NCI-H1417 treated with DMSO at 0.1 percent for 48 hours (cell line): ENCODE data around the gene ALLC.
"Not testable (repeated sequence)": the region's sequence is repeated elsewhere in the genome, so short reads cannot be mapped to it uniquely, and the experiment has no call there.

Experiments
- DNase-seq: peaks from one replicate; lab custom pipeline; 2025; lab: John Stamatoyannopoulos, UW

ALLC gene

DNA sequence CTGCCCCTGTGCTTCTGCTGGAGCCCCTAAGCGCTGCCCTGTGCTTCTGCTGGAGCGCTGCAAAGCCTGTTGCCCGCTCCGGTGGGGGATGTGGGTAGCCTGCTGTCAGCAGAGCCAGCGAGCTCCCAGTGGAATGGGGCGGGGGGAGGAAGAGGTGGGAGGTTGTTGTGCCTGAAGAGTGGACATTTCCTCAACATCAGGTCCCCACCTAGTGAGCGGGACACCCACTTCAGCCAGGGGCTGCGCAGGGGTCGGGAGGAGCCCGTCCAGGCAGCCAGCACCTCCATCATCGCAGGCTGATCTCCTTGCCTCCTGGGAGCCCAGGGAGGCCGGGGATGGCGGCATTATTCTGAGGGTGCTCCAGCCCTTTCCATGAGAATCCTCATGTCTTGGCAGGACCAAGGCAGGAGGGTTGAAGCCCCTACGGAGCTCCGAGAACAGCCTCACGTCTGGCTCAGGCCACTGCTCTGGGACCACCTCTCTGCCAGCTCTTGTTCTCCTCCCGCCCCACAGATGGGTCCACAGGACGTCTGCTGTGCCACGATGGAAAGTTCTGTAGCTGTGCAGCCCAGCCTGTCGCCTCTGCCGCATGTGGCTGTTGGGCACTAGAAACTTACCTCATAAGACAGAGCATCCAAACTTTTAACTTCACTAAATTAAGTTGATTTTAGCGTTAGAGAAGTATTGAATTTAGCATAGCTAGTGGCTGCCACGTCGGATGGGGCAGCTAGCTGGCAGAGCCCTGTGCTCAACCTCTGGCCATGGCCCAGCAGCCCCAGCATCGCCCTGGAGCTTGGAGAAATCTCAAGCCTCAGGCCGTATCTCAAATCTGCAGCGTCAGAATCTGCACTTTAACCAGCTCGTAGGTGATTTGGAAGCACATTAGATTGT lies 1.9 kb upstream of the ALLC start:
- DNase-seq: no peak

- DNase-seq: no peak
These were observed 958 bp upstream of the ALLC start for GRCh38 chr2:3656762-3657721.

DNA sequence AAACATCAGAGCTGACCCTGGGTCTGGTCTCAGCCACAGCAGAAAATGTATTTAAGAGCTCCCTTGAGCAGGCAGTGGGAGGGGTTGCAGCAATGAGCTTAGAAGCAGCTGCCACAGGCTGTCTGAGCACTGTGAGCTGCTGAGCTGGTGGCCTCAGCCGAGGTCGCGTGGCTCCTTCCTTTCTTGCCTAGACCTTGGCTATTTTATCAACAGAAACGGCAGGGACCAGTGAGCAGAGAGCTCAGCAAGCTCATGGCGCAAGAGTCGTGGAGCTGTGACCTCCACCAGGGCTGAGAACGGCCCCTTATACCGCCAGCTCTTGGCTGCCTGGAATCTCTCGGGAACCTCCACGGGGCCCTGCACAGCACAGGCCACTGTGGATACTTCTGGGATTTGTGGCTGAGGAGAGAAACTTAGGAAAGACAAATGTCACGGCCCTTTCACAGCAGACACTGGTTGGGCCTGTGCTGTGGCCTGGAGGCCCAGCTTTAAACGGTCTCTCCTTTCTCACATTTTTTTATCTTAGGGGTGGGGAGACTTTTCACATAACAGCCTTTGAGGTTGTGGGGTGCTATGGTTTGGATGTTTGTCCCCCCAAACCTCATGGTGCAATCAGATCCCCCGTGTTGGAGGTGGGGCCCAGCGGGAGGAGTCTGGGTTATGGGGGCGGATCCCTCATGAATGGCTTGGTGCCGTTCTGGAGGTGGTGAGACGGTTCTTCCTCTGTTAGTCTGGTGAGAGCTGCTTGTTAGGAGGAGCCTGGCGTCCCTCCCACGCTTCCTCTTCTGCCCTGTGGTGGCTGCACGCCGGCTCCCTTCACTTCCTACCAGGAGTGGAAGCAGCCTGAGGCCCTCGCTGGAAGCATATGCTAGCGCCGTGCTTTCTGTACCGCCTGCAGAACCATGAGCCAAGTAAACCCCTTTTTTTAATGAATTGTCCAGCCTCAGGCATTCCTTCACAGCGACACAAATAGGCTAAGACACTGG lies 1.7 kb downstream of the ALLC start:
- DNase-seq: no peak

- not testable (repeated sequence) for DNase-seq
These were observed 2.6 kb downstream of the ALLC start for GRCh38 chr2:3660640-3661039.

- DNase-seq: no peak
These were observed 3.2 kb downstream of the ALLC start for GRCh38 chr2:3661149-3661660.

DNA sequence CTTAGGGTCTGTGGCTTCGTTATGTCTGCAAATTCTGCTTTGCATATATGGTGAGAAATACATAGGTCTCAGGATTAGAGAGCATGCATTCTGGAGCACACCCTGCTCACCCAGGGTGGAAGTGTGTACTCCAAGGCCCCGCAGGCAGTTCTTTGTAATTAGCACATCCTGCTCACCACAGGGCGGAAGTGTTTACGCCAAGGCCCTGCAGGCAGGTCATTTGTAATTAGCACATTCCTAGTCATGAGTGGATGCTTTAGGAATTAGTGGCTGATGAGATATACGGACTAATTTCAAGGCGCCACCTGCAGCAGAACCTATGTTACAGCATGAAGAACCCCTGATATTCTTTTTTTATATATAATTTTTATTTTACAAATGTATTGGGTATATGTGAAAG lies 4.2 kb downstream of the ALLC start:
- no peak for DNase-seq

GRCh38 chr2:3664118-3664517 lies 6.1 kb downstream of the ALLC start:
- DNase-seq: no peak

GRCh38 chr2:3664925-3665324 lies 6.9 kb downstream of the ALLC start:
- no peak for DNase-seq

DNA sequence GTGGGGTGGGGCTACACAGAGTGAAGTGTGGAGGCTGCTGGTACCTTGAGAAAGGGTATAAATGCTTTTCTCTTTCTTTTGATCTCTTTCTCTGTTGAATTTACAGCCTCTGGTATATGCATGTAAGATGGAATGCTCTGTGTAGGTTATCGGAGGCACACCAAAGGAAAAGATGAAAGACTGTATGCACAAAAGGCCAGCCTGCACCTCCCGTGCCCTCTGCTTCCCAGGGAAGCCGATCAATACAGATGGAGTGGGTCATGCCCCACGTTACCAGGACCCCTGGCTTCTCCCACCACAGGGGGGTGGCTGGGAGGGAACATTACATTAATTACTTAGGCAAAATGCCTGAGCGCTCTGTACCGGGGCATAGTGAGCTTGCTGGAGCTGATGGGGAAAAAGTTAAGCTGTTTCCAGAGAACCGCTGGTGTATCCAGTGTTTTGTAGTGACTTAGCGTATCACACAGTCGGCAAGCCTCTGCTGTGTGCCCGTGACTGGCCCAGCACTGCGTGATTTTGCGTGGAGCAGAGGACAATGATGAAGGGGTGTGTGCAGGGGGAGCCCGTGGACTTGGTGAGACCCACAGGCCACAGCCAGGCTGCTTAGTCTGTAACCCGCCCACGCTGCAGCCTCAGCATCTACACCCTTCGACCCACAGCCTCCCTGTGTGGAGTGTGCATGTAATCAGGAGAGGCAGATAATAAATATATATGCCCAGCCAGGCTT lies 8.0 kb downstream of the ALLC start:
- DNase-seq: no peak

DNA sequence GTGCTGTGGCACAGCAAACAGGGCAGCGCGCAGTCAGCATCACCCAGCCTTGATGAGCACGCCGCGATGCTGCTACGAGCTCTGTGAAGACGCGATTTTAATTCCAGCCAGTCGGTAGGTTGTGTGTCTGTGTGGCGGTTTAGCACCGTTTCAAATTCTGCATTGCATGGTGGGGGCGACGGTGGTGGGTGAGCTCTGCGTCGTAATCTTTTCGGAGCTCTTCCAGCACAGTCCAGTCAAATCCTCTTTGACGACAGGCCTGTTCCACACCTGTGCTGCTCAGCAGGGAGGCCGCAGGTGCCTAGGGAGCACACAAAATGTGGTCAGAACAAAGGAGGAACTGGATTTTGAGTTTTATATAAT lies 8.6 kb downstream of the ALLC start:
- no peak for DNase-seq

DNA sequence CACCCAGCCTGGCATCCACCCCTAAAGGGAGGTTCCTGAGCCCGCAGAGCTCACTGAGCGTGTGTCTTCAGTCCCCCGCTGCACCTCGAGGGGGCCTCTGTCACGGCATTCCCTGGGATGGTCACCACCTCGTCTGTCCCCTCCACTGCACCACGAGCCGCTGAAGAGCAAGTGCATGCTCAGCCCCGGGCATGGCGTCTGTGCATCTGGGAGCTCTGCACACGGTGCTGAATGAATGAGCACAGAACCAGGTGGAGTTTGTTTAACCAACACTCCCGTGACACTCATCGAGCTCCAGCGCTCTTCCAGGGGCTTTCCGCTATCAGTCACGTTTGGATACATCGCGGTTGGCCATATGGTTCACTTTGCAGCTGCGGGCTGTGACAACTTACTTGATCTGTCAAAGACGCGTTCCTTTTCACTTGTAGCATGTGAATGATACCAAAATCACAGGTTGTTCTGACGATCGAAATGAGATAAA lies 9.2 kb downstream of the ALLC start:
- no peak for DNase-seq

DNA sequence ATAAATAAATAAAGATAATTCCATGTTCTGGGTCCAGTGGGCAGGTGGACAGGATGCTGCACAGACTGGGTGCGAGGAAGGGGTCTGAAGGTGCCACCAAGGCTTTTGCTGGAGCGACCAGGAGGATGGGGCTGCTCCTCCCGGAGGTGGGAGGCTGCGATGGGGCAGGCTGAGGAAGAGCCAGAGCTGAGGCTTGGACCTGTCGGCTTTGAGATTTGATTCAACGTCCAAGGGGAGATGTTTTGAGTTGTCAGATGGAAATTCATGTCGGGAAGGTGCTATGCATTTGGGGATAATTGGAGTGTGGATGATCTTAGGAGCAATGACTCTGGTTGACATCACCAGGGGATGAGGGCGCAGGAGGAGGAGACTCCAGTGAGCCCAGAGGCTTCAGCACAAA lies 11.7 kb downstream of the ALLC start:
- DNase-seq: no peak

DNA sequence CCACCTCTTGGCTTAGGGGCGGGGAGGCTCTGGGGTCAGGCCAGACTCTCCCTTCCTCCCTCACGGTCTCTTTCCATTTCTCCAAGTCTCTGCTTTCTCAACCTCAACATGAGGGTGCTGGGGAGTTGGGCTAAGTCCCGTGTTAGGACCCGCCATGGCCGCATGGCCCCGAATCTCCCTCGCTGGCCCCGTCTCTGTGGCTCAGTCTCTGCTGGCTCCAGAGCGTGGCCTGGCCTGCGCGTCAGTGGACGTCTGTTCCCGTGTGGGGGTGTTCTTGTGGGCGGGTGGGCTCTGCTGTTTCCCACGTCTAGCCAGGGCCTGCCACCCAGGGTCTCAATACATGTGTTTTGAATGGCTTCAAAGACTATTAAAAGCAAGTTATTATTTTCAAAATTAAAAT lies 12.4 kb downstream of the ALLC start:
- DNase-seq: no peak

GRCh38 chr2:3670941-3671340 lies 12.9 kb downstream of the ALLC start:
- no peak for DNase-seq

- DNase-seq: no peak
These were observed 15.1 kb downstream of the ALLC start for GRCh38 chr2:3672861-3673678.

DNA sequence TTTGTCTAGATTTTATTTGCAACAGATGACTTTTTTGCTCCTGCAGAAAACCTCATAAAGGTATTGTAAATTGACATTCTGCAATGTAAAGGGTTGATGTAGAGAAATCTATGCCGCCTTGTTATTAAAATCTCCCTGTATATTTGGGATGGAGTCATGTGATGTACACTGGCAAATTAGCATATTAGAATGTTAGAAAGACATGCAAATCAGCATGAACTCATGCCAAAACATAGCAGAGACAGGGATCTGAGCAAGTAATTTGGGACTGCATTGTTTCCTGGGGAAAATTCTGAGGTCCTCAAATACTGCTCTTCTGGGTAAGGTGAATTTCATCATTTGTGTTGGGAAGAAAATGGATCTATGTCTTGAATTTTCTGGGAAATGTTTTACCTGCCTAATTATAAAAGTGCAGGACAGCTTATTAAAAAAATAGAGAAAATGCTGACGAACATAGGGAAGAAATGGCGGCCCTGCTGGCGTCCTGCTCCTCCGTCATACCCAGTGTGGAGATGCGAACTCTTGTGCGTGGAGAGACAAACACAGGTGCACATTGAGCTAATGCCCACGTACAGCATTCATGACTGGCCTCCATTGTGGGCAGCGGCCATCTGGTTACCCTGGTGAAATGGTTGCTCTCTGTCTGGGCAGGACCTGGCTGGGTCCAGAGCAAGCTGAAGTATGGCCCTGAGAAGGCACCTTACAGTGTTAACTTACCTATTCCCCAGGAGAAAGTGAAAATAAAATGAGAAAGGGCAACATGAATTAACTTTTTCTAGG lies 16.3 kb downstream of the ALLC start:
- no peak for DNase-seq

GRCh38 chr2:3675687-3676086 lies 17.7 kb downstream of the ALLC start:
- DNase-seq: no peak

GRCh38 chr2:3677436-3677835 lies 19.4 kb downstream of the ALLC start:
- DNase-seq: no peak

DNA sequence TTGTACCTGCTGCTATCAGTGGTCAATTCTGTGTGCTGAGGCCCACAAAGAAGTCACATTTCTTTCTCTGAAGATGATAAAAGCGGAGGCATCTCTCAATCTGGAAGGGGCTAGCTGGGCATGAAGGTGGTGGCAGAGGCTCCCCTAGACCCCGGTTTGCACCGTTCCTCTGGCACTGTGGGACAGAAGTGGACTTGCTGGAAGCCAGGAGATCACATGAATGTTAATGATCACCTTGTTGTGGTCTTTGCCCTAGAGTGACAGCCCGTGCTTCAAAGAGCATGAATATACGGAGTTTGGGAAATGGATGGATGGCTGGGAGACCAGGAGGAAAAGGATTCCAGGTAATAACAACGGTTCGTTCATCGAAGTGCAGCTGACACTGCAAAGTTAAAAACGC lies 20.2 kb downstream of the ALLC start:
- no peak for DNase-seq
